Muscle layer of duodenum (tissue), 2 donors: ENCODE data around the gene NDUFS7.
"Not testable (repeated sequence)": the region's sequence is repeated elsewhere in the genome, so short reads cannot be mapped to it uniquely, and the experiment has no call there.

Experiments used
- H3K27ac ChIP-seq: one replicate; pipeline ENCODE4 v1.7.0; 2013; ENCODE audit warnings: mild to moderate bottlenecking, low read length
- H3K27me3 ChIP-seq: one replicate; pipeline ENCODE4 v1.7.0; 2013; ENCODE audit warnings: low read depth, mild to moderate bottlenecking, control low read depth, low read length
- H3K36me3 ChIP-seq, 2 donors: one replicate each; pipeline ENCODE4 v1.7.0; 2013; ENCODE audit warnings: low read length in 2 of 2, control low read depth in 1 of 2, mild to moderate bottlenecking in 1 of 2; ENCODE audit not compliant: insufficient read depth in 2 of 2, control insufficient read depth in 1 of 2
- H3K4me1 ChIP-seq, 2 donors: one replicate each; pipeline ENCODE4 v1.7.0; 2013; ENCODE audit warnings: low read length in 2 of 2, mild to moderate bottlenecking in 2 of 2, control low read depth in 1 of 2, moderate library complexity in 1 of 2; ENCODE audit not compliant: insufficient read depth in 2 of 2, control insufficient read depth in 1 of 2
- H3K4me3 ChIP-seq, 2 donors: one replicate each; pipeline ENCODE4 v1.7.0; 2013; ENCODE audit warnings: low read length in 2 of 2, low read depth in 1 of 2, mild to moderate bottlenecking in 1 of 2
- H3K9me3 ChIP-seq, 2 donors: one replicate each; pipeline ENCODE4 v1.7.0; 2013; ENCODE audit warnings: low read length in 2 of 2, control low read depth in 1 of 2, mild to moderate bottlenecking in 1 of 2; ENCODE audit not compliant: control insufficient read depth in 1 of 2
- donor health status: healthy.

The NDUFS7 gene

DNA sequence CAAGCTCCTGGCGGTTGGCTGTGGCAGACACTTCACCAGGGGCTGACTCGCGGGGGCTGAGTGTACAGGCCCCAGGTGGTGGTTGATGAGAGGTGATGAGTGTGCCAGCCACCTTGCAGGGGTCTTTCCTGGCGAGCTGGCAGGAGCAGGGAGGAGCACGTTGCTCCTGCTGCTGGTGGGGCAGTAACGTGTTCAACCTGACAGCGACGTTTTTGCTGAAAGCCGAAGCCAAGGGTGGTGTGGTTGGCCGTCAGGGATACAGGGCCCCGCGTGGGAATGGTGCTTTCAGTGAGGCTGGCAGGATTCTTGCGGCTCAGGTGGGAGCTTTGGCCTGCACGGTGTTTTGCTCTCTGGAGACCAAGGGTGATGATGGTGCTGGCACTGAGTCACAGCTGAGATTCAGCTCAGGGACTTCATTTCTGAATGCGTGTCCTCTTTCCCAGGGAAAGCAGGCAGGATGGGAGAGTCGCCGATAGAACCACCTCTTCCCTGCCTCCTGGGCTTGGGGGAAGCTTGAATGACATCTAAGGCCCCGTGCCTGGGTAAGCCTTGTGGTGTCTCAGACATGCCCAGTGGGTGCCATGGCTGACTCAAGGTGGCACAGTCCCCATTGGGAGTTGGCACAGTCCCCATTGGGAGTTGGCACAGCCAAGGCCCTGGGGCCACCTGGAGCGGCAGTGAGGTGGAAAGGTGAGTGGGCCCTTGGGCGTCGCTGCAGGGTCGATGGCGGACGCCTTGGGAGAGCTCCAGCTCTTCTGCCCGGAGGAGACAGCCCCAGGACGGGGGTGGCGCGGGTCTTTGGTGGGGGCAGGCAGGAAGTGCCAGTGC, 32.5 kb downstream of the NDUFS7 start:
- Histone ChIP-seq H3K27me3 (no peaks in the 10 kb centered on the region), H3K9me3 (no peaks in the 10 kb centered on the region), H3K27ac (peak overlapping the region; percentile 74), H3K36me3 (peaks cover 8 to 30% of the 10 kb centered on the region in 2 donors), H3K4me1 (peaks cover 20 to 54% of the 10 kb centered on the region in 2 donors), H3K4me3 (peak overlapping the region; percentile 16 to 25)

DNA sequence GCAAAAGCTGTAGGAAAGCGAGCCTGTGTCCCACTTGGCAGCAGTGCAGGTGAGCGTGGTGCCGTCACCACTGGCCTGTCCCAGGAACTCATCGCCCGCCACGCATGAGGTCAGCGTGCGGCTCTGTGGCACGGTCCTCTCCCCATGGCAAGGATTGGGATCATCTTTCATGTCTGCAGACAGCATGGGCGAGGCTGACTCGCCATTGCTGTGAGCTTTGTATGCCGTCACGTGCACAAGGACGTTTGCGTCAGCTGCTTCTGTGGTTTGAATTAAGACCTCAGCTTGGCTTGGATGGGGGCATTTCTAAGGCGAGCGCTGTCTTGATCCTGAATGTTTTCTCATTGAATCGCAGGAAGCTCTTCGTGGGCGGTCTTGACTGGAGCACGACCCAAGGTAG, 33.4 kb downstream of the NDUFS7 start:
- Histone ChIP-seq H3K27me3 (no peaks in the 10 kb centered on the region), H3K4me3 (no peak overlapping the region), H3K36me3 (peaks cover 12 to 39% of the 10 kb centered on the region in 2 donors), H3K9me3 (no peaks in the 10 kb centered on the region), H3K27ac (no peak overlapping the region), H3K4me1 (peaks cover 15 to 44% of the 10 kb centered on the region in 2 donors)

DNA sequence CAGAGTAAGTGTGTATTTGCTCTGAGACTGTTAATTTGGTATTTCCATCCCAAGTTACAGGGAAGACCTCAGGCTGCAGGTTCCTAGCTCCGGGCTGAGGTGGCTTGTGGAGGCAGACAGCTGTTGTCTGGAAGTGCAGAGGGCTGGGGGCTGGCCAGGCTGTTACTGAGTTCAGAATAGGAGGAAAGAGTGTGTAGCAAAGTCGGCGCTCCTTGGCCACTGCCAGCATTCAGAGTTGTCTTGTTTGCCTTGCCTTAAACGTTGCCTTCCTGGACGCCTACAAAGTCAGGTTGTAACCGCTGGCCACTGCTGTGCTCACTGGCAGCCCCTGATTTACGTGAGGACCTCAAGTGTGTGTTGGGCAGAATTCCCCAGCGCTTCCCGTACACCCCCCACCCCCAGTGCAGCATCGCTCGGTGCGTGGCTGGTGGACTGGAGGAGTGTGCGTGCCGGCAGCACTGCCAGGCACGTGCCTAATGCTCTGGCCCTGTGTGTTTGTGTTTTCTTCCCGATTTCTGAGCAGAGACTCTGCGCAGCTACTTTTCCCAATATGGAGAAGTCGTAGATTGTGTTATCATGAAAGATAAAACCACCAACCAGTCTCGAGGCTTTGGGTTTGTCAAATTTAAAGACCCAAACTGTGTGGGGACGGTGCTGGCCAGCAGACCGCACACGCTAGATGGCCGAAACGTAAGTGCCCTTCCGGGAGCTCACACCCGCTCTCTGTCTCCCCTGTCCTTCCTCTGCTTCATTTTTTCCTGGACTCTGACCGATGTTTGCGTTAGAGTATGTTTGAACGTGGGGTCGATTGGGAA, 34.2 kb downstream of the NDUFS7 start:
- peaks cover 16 to 46% of the 10 kb centered on the region in 2 donors for H3K36me3 ChIP-seq
- no peak overlapping the region for H3K27ac ChIP-seq
- H3K9me3 ChIP-seq, result no peaks in the 10 kb centered on the region
- H3K27me3 ChIP-seq, result no peaks in the 10 kb centered on the region
- H3K4me3 ChIP-seq, result no peak overlapping the region
- H3K4me1 ChIP-seq, result peaks cover 15 to 37% of the 10 kb centered on the region in 2 donors

DNA sequence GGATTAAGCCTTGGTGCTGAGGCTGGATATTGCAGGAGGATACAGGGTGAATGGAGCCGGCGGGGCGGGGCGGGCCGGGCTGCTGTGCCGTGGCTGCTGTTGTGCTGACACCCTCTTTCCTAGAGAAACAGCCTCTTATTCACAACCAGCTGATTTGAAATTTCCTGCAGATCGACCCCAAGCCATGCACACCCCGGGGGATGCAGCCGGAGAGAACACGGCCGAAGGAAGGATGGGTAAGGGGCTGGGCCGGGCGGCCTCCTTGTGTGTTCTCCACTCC, 34.7 kb downstream of the NDUFS7 start:
- H3K27ac ChIP-seq, result no peak overlapping the region
- peaks cover 15 to 37% of the 10 kb centered on the region in 2 donors for H3K4me1 ChIP-seq
- no peaks in the 10 kb centered on the region for H3K9me3 ChIP-seq
- H3K36me3 ChIP-seq, result peaks cover 20 to 52% of the 10 kb centered on the region in 2 donors
- no peaks in the 10 kb centered on the region for H3K27me3 ChIP-seq
- no peak overlapping the region for H3K4me3 ChIP-seq

DNA sequence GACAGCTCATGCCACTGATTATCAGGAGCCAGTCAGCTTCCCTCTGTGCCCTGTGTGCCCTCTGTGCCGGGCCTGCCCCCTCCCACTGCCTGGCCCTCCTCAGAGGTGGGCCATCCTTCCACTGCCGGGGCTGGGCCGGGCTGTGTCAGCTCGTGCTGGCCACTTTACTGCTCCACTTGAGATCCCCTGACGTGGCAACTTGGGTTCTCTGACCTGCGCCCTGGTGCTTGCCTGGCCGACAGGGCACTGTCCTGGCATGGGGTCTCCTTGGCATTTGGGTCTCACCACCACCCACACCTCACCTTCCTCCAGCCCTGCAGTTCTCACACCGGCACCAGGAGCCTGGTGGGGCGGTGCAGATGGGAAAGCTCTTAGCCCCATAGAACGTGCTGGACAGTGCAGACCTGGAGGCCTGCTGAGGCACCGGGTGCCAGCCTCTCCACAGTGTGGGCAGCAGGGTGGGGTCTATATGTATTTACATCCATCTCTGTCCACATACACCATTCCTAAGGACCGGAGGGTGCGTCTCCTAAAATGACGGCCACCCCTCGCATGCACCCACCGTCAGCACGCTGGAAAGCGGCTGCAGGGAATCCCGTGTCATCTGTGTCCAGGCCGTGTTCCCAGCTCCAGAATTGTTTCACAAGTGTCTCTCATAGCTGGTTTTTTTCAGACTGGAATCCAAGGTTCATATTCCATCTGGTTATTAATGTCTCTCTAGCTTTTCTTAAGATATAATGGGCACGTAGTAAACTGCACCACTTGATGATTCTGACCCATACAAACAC, 35.4 kb downstream of the NDUFS7 start:
- no peak overlapping the region for H3K27ac ChIP-seq
- no peaks in the 10 kb centered on the region for H3K27me3 ChIP-seq
- H3K4me1 ChIP-seq, result peaks cover 15 to 37% of the 10 kb centered on the region in 2 donors
- H3K36me3 ChIP-seq, result peaks cover 26 to 58% of the 10 kb centered on the region in 2 donors
- no peaks in the 10 kb centered on the region for H3K9me3 ChIP-seq
- no peak overlapping the region for H3K4me3 ChIP-seq

DNA sequence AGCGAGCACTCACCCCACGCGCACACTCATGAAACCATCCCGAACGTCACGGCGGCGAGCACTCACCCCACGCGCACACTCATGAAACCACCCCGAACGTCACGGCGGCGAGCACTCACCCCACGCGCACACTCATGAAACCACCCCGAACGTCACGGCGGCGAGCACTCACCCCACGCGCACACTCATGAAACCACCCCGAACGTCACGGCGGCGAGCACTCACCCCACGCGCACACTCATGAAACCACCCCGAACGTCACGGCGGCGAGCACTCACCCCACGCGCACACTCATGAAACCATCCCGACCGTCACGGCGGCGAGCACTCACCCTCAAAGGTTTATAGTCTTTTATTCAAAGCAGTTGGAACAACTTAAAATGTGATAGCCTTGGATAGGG, 36.4 kb downstream of the NDUFS7 start:
- Histone ChIP-seq H3K4me1 (peaks cover 11 to 33% of the 10 kb centered on the region in 2 donors), H3K36me3 (peaks cover 27 to 66% of the 10 kb centered on the region in 2 donors)
- not testable (repeated sequence) for H3K27ac ChIP-seq, H3K27me3 ChIP-seq, H3K4me3 ChIP-seq, H3K9me3 ChIP-seq

DNA sequence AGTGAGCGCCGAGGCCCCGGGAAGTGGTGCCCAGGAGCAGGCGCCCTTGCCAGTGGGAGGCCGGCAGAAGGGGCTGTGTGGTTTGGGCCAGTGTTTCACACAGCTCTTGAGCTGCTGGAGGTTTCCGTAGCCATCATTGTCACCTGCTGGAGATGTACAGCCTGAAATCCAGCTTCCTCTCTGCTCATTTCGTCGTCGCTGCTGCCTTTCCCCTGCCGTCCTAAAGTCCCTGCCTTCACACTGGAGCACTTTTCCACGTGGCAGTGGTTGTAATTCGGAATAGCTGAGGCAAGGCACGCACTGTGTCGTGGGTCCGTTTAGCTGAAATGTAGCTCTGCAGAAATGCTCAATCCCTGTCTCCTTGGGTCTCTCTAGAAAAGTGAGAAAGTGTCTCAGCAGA, 36.9 kb downstream of the NDUFS7 start:
- Histone ChIP-seq H3K27me3 (no peaks in the 10 kb centered on the region), H3K9me3 (no peaks in the 10 kb centered on the region), H3K4me1 (peaks cover 9 to 28% of the 10 kb centered on the region in 2 donors), H3K27ac (no peak overlapping the region), H3K4me3 (no peak overlapping the region), H3K36me3 (peaks cover 32 to 71% of the 10 kb centered on the region in 2 donors)

DNA sequence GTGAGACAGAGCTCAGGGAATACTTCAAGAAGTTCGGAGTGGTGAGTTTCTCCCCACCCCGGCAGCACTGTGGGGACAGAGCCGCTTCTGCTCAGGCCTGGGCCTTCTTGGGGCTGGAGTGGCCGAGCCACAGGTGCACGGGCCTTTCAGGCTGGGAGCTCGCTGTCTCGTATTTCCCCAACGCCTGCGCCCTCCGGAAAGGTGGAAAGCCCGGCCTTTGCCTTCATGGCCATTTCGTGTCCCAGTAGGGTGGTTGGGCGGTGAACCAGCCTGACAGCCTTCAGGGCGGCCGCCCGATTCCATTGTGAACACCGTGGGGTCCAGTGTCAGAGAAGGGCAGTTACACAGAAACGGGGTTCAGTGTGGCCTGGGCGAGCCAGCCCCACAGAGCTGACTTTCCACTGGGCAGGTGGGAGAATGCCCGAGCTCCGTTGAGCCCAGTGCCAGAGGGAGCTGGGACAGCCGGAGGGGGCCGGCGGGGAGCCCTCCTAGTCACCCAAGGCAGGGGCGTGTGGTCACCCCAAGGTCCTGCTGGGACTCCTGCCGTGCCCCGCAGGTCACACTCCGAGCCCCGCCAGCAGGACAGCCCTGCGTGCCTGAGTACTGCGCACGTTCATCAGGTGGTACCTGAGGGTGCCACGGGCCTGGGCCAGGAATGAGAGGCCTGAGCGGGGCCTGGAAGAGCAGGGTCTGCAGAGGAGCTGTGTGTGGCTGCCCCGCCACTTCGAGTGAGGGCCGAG, 37.7 kb downstream of the NDUFS7 start:
- H3K9me3 ChIP-seq, result no peaks in the 10 kb centered on the region
- H3K27me3 ChIP-seq, result no peaks in the 10 kb centered on the region
- no peak overlapping the region for H3K27ac ChIP-seq
- H3K36me3 ChIP-seq, result peaks cover 34 to 79% of the 10 kb centered on the region in 2 donors
- peaks cover 1 to 20% of the 10 kb centered on the region in 2 donors for H3K4me1 ChIP-seq
- H3K4me3 ChIP-seq, result no peak overlapping the region

DNA sequence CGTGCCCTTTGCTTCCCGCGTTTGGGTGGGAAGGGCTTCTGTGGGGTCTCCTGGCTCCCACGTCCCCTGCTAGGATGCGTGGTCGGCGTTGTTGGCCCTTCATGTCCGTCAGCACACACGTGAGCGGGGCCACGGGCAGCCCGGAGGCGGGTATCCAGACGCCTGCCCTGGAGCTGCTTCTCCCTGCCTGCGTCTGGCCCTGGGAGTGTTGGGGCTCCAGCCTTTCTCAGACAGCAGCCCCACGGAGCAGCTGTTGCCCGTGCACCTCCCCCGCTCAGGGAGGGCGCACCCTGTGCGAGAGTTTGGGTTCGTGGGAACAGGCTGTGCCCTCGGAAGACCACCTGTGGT, 38.2 kb downstream of the NDUFS7 start:
- Histone ChIP-seq H3K27me3 (no peaks in the 10 kb centered on the region), H3K4me3 (no peak overlapping the region), H3K36me3 (peaks cover 36 to 85% of the 10 kb centered on the region in 2 donors), H3K9me3 (no peaks in the 10 kb centered on the region), H3K4me1 (peaks cover 0 to 15% of the 10 kb centered on the region in 2 donors), H3K27ac (no peak overlapping the region)

DNA sequence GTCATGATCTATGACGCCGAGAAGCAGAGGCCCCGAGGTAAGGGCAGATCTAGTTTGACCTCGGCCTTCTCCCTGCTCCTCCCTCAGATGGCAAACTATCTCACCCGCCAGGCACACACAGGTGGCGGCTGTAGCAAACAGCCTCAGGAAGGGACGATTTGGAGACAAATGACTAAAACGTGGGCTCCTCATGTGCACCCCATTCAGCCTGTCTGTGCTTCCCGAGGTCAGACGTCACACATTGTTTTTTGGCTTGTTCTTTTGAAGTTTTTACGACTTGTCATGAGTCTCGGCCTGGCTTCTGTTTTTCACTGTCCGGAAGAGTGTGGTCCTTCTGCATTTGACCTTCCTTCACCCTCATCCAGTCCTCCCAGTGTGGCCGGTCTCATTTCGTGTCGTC, 38.7 kb downstream of the NDUFS7 start:
- peaks cover 39 to 89% of the 10 kb centered on the region in 2 donors for H3K36me3 ChIP-seq
- no peak overlapping the region for H3K27ac ChIP-seq
- no peak overlapping the region for H3K4me3 ChIP-seq
- no peaks in the 10 kb centered on the region for H3K27me3 ChIP-seq
- peaks cover 0 to 10% of the 10 kb centered on the region in 2 donors for H3K4me1 ChIP-seq
- H3K9me3 ChIP-seq, result no peaks in the 10 kb centered on the region
